ENCODE measurements around the gene ALDOA. TPM values are rescaled to one million over a fixed set of nuclear protein-coding genes. Genes with fewer than 3 reads are reported as not detected.

The ALDOA gene
- total RNA-seq, 2 donors from 2014 or later = 306 to 384 TPM

DNA sequence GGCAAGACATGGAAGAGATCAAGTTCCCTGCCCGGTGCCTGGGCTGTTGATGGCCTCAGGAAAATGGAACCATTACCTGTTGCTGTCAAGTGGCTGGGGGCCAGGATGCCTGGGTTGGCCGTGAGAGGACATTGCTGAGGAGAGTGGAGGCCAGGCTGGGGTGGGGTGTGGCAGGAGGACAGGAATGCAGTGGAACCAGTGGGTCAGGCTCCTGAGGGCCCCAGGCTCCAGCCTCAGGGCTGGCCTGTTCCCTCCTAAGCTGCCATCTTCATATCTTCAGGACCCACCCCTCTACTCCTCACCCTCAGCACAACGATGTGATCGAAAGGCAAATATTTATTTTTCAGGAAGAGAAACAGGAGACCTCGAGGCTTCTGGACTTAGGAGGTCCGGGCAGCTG is 38.9 kb downstream of the ALDOA start:
- H3K27me3 ChIP-seq = no peaks in the 10 kb centered on the region
- H3K4me3 ChIP-seq = no peak overlapping the region
- no peak for ATAC-seq
- H3K9me3 ChIP-seq = no peaks in the 10 kb centered on the region
- no peaks in the 10 kb centered on the region for H3K36me3 ChIP-seq (replicated peaks in 1 of 2; ENCODE audit: insufficient read depth in 1 of 2, low read depth in 2 of 2)
- DNase-seq = no peak
- H3K27ac ChIP-seq = no peak overlapping the region
- no peak for TF ChIP-seq POLR2A (IDR thresholded peaks at IDR 0.05)
- TF ChIP-seq, protein P1, sequence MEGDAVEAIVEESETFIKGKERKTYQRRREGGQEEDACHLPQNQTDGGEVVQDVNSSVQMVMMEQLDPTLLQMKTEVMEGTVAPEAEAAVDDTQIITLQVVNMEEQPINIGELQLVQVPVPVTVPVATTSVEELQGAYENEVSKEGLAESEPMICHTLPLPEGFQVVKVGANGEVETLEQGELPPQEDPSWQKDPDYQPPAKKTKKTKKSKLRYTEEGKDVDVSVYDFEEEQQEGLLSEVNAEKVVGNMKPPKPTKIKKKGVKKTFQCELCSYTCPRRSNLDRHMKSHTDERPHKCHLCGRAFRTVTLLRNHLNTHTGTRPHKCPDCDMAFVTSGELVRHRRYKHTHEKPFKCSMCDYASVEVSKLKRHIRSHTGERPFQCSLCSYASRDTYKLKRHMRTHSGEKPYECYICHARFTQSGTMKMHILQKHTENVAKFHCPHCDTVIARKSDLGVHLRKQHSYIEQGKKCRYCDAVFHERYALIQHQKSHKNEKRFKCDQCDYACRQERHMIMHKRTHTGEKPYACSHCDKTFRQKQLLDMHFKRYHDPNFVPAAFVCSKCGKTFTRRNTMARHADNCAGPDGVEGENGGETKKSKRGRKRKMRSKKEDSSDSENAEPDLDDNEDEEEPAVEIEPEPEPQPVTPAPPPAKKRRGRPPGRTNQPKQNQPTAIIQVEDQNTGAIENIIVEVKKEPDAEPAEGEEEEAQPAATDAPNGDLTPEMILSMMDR (IDR thresholded peaks at IDR 0.05) = no peak
- H3K4me1 ChIP-seq = no peaks in the 10 kb centered on the region
- intact Hi-C loops (cut with DNase I) = no loop called here
- WGBS, 2 donors = 52 to 58% methylated on average over 6 of the region's 6 CpGs

DNA sequence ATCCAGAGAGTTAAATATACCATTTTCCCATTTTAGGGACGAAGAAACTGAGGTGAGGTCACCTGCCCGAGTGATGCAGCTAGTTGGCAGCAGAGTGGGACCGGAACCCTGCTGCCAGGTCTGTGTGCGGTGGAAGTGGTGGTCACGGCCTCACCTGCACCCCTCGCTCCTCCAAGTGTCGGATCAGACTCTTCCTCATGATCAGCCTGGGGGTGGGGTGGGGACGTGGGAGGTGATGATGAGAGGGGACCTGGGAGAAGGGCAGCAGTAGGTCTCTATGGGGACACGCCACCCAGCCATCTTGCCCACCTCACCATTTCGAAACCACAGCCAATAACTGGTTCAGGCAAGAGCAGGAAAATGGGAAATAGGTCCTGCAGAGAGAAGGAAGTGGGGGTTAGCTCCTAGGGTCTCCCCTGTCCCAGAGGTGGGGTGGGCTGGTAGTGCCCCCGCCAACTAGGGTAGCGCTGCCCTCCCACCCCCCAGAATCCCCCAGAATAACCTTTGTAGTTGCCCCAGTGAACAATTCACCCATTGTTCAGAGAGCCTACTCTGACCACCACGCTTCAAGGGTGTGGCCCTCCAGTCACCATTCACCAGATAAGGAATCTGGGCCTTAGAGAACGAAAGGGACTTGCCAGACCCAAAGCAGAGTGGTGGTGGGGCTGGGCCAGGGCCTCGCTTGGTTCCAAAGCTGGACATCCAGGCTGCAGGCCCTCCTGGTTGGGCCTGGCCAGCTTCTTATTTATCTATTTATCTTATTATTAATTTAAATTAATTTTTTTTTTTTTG is 42.7 kb downstream of the ALDOA start:
- no peaks in the 10 kb centered on the region for H3K4me1 ChIP-seq
- H3K36me3 ChIP-seq (replicated peaks in 1 of 2; ENCODE audit: insufficient read depth in 1 of 2, low read depth in 2 of 2) = no peaks in the 10 kb centered on the region
- ATAC-seq = no peak
- no peaks in the 10 kb centered on the region for H3K9me3 ChIP-seq
- no peaks in the 10 kb centered on the region for H3K27me3 ChIP-seq
- TF ChIP-seq, protein P1 (IDR thresholded peaks at IDR 0.05) = no peak
- TF ChIP-seq POLR2A (IDR thresholded peaks at IDR 0.05) = no peak
- no peak overlapping the region for H3K4me3 ChIP-seq
- intact Hi-C loops (cut with DNase I) = no loop called here
- no peak for DNase-seq
- 91 to 97% methylated on average over 8 to 13 of the region's 15 CpGs for WGBS, 2 donors
- H3K27ac ChIP-seq = no peak overlapping the region

DNA sequence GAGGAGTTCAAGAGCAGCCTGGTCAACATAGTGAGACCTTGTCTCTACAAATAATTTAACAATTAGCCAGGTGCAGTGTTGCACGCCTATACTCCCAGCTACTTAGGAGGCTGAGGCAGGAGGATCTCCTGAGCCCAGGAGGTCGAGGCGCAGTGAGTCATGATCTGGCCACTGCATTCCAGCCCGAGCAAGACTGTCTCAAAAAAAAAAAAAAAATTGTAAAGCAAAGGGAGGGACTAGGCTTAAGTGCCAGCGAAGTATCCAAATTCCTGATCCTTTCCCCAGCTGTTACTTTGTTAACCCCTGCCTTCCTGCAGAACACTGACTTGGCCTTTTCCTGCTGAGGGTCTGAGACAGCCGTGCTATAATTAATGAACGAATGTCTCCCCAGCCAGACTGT is 45.1 kb downstream of the ALDOA start:
- ATAC-seq (no peak), DNase-seq (no peak)
- no peak overlapping the region for H3K4me3 ChIP-seq
- intact Hi-C loops (cut with DNase I) = loop anchor here (10.0 kb wide), 1 partner anchor 54 kb away; no protein-coding TSS in a partner anchor
- H3K27me3 ChIP-seq = no peaks in the 10 kb centered on the region
- TF ChIP-seq, protein P1 (IDR thresholded peaks at IDR 0.05) = no peak
- no peak for TF ChIP-seq POLR2A (IDR thresholded peaks at IDR 0.05)
- H3K4me1 ChIP-seq = no peaks in the 10 kb centered on the region
- no peaks in the 10 kb centered on the region for H3K9me3 ChIP-seq
- no peaks in the 10 kb centered on the region for H3K36me3 ChIP-seq (replicated peaks in 1 of 2; ENCODE audit: insufficient read depth in 1 of 2, low read depth in 2 of 2)
- H3K27ac ChIP-seq = no peak overlapping the region
- 74 to 83% methylated on average over 7 of the region's 7 CpGs for WGBS, 2 donors

DNA sequence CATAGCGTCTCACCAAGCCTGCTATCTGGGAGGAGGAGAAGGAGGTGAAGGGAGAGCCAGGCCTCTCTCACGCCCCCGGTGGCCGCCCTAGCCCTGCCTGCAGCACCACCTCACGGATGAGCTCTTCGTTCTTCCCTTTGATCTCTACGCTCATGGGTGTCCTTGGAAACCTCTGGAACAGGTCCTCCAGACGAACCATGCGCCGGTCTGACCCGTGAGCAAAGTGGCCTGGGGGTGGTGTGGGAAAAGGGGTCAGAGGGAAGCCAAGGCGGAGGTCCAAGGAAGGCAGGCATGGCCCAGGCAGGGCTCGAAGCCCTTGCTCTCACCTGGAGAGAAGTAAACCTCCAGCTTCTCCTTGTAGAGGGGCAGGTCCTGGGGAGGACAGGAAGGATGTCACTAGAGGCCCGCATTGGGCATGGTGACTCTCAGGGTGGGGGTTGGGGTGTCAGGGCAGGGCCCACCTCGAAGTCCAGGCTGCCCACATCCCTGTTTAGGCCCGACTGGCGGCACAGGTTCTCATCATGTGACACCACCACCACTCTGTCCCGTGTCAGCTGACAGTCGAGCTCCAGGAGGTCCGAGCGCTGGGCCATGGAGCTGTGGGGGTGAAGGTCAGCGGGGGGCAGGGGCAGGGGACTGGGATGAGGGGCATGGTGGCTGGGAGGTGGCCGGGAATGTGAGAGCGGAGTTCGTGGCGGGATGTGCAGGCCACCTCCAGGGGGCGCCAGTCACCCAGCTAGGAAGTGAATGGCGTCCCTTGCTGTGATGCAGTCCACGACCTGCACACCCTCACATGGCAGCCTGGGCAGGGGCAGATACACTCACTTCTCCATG is 46.9 kb downstream of the ALDOA start:
- ATAC-seq (peak; percentile 50), DNase-seq (peak in 3 of 4 donors; percentile 37 to 51 (median 39))
- TF ChIP-seq POLR2A (IDR thresholded peaks at IDR 0.05) = no peak
- TF ChIP-seq, protein P1 (IDR thresholded peaks at IDR 0.05) = peak in 6 of 7 experiments; percentile 23 to 50 (median 32)
- no peaks in the 10 kb centered on the region for H3K27me3 ChIP-seq
- H3K9me3 ChIP-seq = no peaks in the 10 kb centered on the region
- WGBS, 2 donors = 80 to 86% methylated on average over 20 to 28 of the region's 29 CpGs
- no peak overlapping the region for H3K27ac ChIP-seq
- H3K4me1 ChIP-seq = no peaks in the 10 kb centered on the region
- H3K4me3 ChIP-seq = no peak overlapping the region
- intact Hi-C loops (cut with DNase I) = loop anchor here (10.0 kb wide), 1 partner anchor 52 kb away; no protein-coding TSS in a partner anchor
- H3K36me3 ChIP-seq (replicated peaks in 1 of 2; ENCODE audit: insufficient read depth in 1 of 2, low read depth in 2 of 2) = peaks cover 0 to under 1% of the 10 kb centered on the region in 2 donors
